ENCODE results near the gene IKZF3.

The IKZF3 gene

GRCh38 chr17:39787041-39787440 lies 77.1 kb downstream of the IKZF3 start:
- Histone ChIP-seq H3K4me2 (ENCODE audit: low read length) (no peak overlapping the region), H3K9ac (ENCODE audit: low read length) (no peak overlapping the region), H3K36me3 (replicated peaks; ENCODE audit: low read depth, low read length) (peaks cover 77% of the 10 kb centered on the region), H2AFZ (ENCODE audit: low read depth, low read length) (no peak overlapping the region), H3K4me3 (ENCODE audit: low read length) (no peak overlapping the region), H3K79me2 (ENCODE audit: low read length) (peaks cover 63% of the 10 kb centered on the region), H3K9me3 (ENCODE audit: insufficient read depth, low read length) (no peaks in the 10 kb centered on the region), H3K27ac (ENCODE audit: low read length) (no peak overlapping the region), H3K27me3 (ENCODE audit: low read depth, low read length) (no peaks in the 10 kb centered on the region), H4K20me1 (ENCODE audit: insufficient read depth, low read length) (no peaks in the 10 kb centered on the region), H3K4me1 (ENCODE audit: low read length) (peaks cover 21% of the 10 kb centered on the region)
- TF ChIP-seq EZH2phosphoT487 (IDR thresholded peaks at IDR 0.05; ENCODE audit: low read depth): no peak
- no peak for TF ChIP-seq CTCF (IDR thresholded peaks at IDR 0.05; ENCODE audit: low read depth, low read length)

- Histone ChIP-seq H3K4me3 (ENCODE audit: low read length) (no peak overlapping the region), H3K4me2 (ENCODE audit: low read length) (no peak overlapping the region), H3K9ac (ENCODE audit: low read length) (no peak overlapping the region), H3K27me3 (ENCODE audit: low read depth, low read length) (no peaks in the 10 kb centered on the region), H4K20me1 (ENCODE audit: insufficient read depth, low read length) (no peaks in the 10 kb centered on the region), H3K9me3 (ENCODE audit: insufficient read depth, low read length) (no peaks in the 10 kb centered on the region), H3K4me1 (ENCODE audit: low read length) (peaks cover 49% of the 10 kb centered on the region), H3K79me2 (ENCODE audit: low read length) (peaks cover 73% of the 10 kb centered on the region), H3K27ac (ENCODE audit: low read length) (no peak overlapping the region), H3K36me3 (replicated peaks; ENCODE audit: low read depth, low read length) (peaks cover 59% of the 10 kb centered on the region), H2AFZ (ENCODE audit: low read depth, low read length) (no peak overlapping the region)
- TF ChIP-seq CTCF (IDR thresholded peaks at IDR 0.05; ENCODE audit: low read depth, low read length) (no peak), EZH2phosphoT487 (IDR thresholded peaks at IDR 0.05; ENCODE audit: low read depth) (no peak)
Measured at GRCh38 chr17:39782980-39783379, 81.1 kb downstream of the IKZF3 start.

- no peak overlapping the region for H3K4me2 ChIP-seq (ENCODE audit: low read length)
- no peak overlapping the region for H2AFZ ChIP-seq (ENCODE audit: low read depth, low read length)
- H3K36me3 ChIP-seq (replicated peaks; ENCODE audit: low read depth, low read length): peaks cover 54% of the 10 kb centered on the region
- H3K27me3 ChIP-seq (ENCODE audit: low read depth, low read length): no peaks in the 10 kb centered on the region
- H3K4me3 ChIP-seq (ENCODE audit: low read length): no peak overlapping the region
- TF ChIP-seq CTCF (IDR thresholded peaks at IDR 0.05; ENCODE audit: low read depth, low read length) (no peak), EZH2phosphoT487 (IDR thresholded peaks at IDR 0.05; ENCODE audit: low read depth) (no peak)
- peak overlapping the region; percentile 28; the same call in 1 of the 2 replicates for H3K27ac ChIP-seq (ENCODE audit: low read length)
- no peak overlapping the region for H3K9ac ChIP-seq (ENCODE audit: low read length)
- H3K9me3 ChIP-seq (ENCODE audit: insufficient read depth, low read length): no peaks in the 10 kb centered on the region
- peaks cover 54% of the 10 kb centered on the region for H3K4me1 ChIP-seq (ENCODE audit: low read length)
- no peaks in the 10 kb centered on the region for H4K20me1 ChIP-seq (ENCODE audit: insufficient read depth, low read length)
- H3K79me2 ChIP-seq (ENCODE audit: low read length): peaks cover 68% of the 10 kb centered on the region
Measured at GRCh38 chr17:39782481-39782880, 81.6 kb downstream of the IKZF3 start.

- no peak overlapping the region for H2AFZ ChIP-seq (ENCODE audit: low read depth, low read length)
- no peak overlapping the region for H3K4me3 ChIP-seq (ENCODE audit: low read length)
- H3K27ac ChIP-seq (ENCODE audit: low read length): peak overlapping the region; percentile 28
- no peaks in the 10 kb centered on the region for H3K27me3 ChIP-seq (ENCODE audit: low read depth, low read length)
- H3K4me1 ChIP-seq (ENCODE audit: low read length): peaks cover 60% of the 10 kb centered on the region
- no peaks in the 10 kb centered on the region for H4K20me1 ChIP-seq (ENCODE audit: insufficient read depth, low read length)
- no peak for TF ChIP-seq CTCF (IDR thresholded peaks at IDR 0.05; ENCODE audit: low read depth, low read length)
- no peak for TF ChIP-seq EZH2phosphoT487 (IDR thresholded peaks at IDR 0.05; ENCODE audit: low read depth)
- peaks cover 66% of the 10 kb centered on the region for H3K79me2 ChIP-seq (ENCODE audit: low read length)
- peaks cover 53% of the 10 kb centered on the region for H3K36me3 ChIP-seq (replicated peaks; ENCODE audit: low read depth, low read length)
- H3K9me3 ChIP-seq (ENCODE audit: insufficient read depth, low read length): no peaks in the 10 kb centered on the region
- H3K9ac ChIP-seq (ENCODE audit: low read length): no peak overlapping the region
- H3K4me2 ChIP-seq (ENCODE audit: low read length): no peak overlapping the region
Measured at GRCh38 chr17:39781861-39782213, 82.3 kb downstream of the IKZF3 start.
